ENCODE data around the gene CYP1A1. TPM values are rescaled to one million over a fixed set of nuclear protein-coding genes. Genes with fewer than 3 reads are reported as not detected.

Gene CYP1A1
- total RNA-seq, 6 experiments from 2014 or later: not detected

DNA sequence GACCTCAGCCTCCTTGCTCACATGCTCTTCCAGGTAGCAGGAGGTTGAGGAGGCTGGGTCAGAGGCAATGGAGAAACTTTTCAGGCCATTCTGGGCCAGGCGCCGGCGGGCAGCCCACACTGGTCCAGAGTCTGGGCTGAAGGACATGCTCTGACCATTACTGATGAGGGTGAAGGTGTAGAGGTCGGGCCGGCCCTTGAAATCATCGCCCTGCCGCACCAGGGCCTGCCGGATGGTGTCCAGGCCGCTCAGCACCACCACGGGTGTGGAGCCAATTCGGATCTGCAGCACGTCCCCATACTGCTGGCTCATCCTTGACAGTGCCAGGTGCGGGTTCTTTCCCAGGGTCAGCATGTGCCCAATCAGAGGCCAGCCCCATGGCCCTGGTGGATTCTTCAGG, 2.7 kb downstream of the CYP1A1 start:
- Mint-ChIP-seq H3K36me3 (ENCODE audit: low read depth) (peaks cover 4% of the 10 kb centered on the region; the same call in 1 of the 2 replicates), H3K27me3 (ENCODE audit: insufficient read depth) (peaks cover 49% of the 10 kb centered on the region), H3K9me3 (no peaks in the 10 kb centered on the region), H3K4me3 (no peak overlapping the region), H3K4me1 (ENCODE audit: low read depth) (no peaks in the 10 kb centered on the region), H3K27ac (no peak overlapping the region)
- TF ChIP-seq, protein P1, sequence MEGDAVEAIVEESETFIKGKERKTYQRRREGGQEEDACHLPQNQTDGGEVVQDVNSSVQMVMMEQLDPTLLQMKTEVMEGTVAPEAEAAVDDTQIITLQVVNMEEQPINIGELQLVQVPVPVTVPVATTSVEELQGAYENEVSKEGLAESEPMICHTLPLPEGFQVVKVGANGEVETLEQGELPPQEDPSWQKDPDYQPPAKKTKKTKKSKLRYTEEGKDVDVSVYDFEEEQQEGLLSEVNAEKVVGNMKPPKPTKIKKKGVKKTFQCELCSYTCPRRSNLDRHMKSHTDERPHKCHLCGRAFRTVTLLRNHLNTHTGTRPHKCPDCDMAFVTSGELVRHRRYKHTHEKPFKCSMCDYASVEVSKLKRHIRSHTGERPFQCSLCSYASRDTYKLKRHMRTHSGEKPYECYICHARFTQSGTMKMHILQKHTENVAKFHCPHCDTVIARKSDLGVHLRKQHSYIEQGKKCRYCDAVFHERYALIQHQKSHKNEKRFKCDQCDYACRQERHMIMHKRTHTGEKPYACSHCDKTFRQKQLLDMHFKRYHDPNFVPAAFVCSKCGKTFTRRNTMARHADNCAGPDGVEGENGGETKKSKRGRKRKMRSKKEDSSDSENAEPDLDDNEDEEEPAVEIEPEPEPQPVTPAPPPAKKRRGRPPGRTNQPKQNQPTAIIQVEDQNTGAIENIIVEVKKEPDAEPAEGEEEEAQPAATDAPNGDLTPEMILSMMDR (IDR thresholded peaks at IDR 0.05): no peak
- DNase-seq: no peak

DNA sequence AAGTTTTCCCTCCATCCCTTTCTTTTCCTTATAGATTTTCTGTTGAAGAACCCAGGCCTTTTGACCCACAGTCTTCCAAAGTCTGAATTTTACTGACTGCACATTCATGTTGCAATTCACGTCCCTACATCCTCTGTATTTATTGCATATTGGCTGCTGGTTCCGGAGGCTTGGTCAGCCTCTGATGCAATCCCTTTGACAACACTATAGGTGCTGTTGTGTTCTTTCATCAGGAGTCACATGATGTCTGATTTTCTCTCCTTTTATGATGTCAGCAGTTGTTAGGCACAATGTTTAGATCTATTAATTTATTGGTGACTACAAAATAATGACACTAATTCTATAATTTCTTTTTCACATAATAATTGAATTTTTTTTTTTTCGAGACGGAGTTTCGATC, 8.7 kb downstream of the CYP1A1 start:
- TF ChIP-seq, protein P1 (IDR thresholded peaks at IDR 0.05): no peak
- Mint-ChIP-seq H3K4me3 (no peak overlapping the region), H3K27me3 (ENCODE audit: insufficient read depth) (peaks cover 13% of the 10 kb centered on the region), H3K36me3 (ENCODE audit: low read depth) (no peaks in the 10 kb centered on the region), H3K9me3 (no peaks in the 10 kb centered on the region), H3K27ac (no peak overlapping the region), H3K4me1 (ENCODE audit: low read depth) (no peaks in the 10 kb centered on the region)
- no peak for DNase-seq

DNA sequence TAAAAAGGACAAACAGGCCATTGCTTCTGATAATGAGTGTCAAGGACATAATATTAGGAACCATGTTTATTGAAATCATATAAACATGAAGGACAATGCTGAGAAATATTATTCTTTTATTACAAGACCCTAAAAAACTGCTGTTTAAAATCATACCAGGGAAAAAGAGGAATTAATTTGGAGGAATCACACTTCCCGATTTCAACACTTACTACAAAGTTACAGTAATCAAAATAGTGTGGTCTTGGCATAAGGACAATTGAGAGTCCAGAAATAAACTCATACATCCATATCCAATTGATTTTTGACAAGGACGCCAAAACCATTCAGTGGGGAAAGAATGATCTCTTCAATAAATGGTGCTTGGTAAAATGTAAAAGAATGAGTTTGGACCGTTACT, 13.0 kb downstream of the CYP1A1 start:
- Mint-ChIP-seq H3K9me3 (no peaks in the 10 kb centered on the region), H3K27me3 (ENCODE audit: insufficient read depth) (peaks cover 31% of the 10 kb centered on the region), H3K4me3 (no peak overlapping the region), H3K27ac (no peak overlapping the region), H3K4me1 (ENCODE audit: low read depth) (no peaks in the 10 kb centered on the region), H3K36me3 (ENCODE audit: low read depth) (no peaks in the 10 kb centered on the region)
- no peak for DNase-seq
- TF ChIP-seq, protein P1 (IDR thresholded peaks at IDR 0.05): no peak

DNA sequence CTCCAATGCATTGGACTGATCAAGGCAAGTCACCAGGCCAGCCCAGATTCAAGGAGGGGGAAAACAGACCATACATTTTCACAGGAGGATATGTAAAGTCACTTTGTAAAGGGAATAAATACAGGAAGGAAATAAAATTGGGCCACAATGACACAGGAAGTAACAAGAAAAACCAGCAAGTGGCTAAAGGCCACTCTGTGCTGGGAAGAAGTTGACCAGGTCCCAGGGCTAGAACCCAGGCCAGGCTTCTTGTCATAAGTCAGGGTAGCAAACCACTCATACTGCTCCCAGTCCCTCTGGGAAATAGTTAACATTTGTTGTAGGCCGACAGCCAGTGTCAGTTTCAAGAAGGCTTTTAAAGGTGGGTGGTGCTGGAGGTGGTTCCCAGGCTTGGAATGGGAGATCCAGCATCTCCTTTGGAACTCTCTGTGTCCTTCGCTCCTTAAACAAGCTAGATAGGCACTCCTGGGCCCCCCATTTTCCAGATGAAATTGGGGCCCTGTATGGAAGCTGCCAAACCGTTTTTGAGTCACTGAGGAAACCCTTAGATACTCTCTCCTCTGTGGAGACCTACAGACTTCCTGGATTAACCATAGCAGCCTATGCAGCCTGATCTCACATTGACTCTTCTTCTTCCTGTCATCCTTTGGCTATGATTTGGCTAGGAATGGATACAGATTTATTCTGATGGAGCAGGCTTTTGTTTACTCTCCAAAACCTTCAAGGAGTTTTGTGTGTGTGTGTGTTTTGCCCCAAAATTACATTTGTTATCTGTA, 14.8 kb downstream of the CYP1A1 start:
- TF ChIP-seq, protein P1 (IDR thresholded peaks at IDR 0.05): no peak
- Mint-ChIP-seq H3K4me3 (no peak overlapping the region), H3K27me3 (ENCODE audit: insufficient read depth) (peaks cover 40% of the 10 kb centered on the region), H3K9me3 (no peaks in the 10 kb centered on the region), H3K36me3 (ENCODE audit: low read depth) (no peaks in the 10 kb centered on the region), H3K27ac (no peak overlapping the region), H3K4me1 (ENCODE audit: low read depth) (no peaks in the 10 kb centered on the region)
- no peak for DNase-seq

DNA sequence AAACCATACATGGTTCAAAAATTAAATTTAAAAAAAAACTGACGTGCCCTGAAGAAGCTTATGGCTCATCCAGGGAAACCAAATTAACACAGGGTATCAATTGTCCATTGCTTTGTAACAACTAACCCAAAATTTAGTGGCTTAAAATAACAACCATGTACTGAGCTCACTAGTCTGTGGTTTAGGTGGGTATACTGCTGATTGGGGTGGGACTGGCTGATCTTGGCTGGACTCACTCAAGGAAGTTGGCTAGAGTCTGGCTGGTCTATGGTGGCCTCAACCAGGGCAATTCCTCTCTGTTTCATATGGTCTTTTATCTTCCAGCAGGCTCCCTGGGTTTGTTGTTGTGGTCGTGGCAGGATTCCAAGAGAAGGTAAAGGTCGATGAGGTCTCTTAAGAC, 15.4 kb downstream of the CYP1A1 start:
- Mint-ChIP-seq H3K4me3 (no peak overlapping the region), H3K36me3 (ENCODE audit: low read depth) (no peaks in the 10 kb centered on the region), H3K27me3 (ENCODE audit: insufficient read depth) (peaks cover 43% of the 10 kb centered on the region), H3K27ac (no peak overlapping the region), H3K9me3 (no peaks in the 10 kb centered on the region), H3K4me1 (ENCODE audit: low read depth) (no peaks in the 10 kb centered on the region)
- DNase-seq: no peak
- TF ChIP-seq, protein P1 (IDR thresholded peaks at IDR 0.05): no peak
